Ramos (cell line): Measurements from ENCODE around the gene FAM3D.
"Not testable (repeated sequence)": the region's sequence is repeated elsewhere in the genome, so short reads cannot be mapped to it uniquely, and the experiment has no call there.

Experiments used
- in situ Hi-C: fragments of 300-500 bp; cut with MboI; formaldehyde crosslinking; loops from one replicate; pipeline ENCODE4 v1.14.3; 2022; ENCODE audit warnings: low sequenced_read_pairs; ENCODE audit not compliant: unreplicated experiment

The FAM3D gene

DNA sequence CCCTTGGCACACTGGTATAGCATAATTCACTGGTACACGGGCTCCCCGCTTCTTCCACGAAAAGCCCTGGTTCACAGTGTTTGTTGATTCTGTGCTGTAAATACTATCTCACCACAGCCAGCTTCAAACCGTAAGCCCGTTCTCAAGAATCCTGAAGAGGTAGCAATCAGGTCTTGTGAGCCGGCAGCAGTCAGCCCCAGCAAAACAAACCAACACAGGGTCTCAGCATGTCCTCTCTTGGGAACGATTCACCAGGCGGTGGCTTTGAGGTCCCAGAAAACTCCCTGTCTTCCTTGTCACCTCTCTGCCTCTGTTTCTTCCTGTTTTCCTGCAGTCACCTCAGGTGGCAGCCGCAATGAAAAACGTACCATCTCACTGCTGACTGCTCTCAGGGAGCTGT lies 19.1 kb upstream of the FAM3D start:
- in situ Hi-C loops = no loop called here

GRCh38 chr3:58683466-58683865 lies 16.9 kb upstream of the FAM3D start:
- in situ Hi-C loops = no loop called here

DNA sequence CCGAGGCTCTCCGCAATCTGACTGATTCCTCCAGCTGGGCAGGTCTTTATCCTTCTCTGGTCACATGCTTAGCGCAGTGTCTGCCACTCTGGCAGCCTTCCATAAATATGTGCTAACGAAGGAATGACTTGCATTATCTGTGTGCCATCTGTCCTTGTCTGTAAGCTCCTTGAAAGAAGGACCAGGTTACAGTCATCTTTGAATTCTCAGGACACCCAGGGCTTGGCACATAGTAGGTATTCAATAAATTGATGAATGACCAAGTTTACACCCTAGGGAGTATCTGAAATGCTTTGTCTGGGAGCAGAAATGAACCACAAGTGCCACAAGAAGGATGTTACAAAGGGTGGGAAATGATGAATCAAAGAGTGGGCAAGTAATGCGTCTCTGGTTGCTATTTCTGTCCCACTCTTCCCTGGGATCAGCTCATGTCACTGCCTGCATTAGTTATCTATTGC lies 16.5 kb upstream of the FAM3D start:
- in situ Hi-C loops = no loop called here

GRCh38 chr3:58681863-58682262 lies 15.3 kb upstream of the FAM3D start:
- in situ Hi-C loops = no loop called here

GRCh38 chr3:58680879-58681525 lies 14.4 kb upstream of the FAM3D start:
- in situ Hi-C loops = no loop called here

DNA sequence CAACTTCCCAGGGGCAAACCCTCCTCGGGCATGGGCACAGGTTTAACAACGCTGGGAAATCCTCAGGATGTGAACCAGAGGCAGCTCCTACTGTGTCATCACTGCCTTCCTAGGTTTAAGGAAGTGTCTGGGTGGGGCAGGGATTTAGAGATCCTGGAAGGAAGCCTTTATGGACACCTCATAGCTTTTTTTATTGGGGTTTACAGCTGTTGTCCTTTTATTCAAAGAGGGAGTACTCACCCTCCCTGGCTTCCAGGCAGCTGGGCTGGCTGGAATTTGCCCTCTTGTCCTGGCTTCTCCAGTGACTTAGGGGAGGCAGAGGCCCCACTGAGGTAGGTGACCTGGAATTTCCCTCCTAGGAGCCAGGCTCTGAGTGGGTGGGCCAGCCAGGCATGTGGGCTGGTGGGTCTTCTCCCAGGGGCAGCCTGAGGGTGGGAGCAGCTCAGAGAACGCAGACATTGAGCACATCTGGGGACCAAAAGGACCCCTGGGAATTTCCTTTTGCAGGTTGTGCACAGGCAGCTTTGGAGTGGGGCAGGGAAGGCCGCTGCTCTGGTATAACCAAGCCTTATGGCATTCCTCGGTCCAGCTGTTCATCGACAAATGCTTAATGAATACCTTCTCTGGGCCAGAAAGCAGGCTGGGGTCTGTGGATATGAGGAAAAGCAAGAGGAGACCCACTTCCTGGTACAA lies 13.5 kb upstream of the FAM3D start:
- in situ Hi-C loops = no loop called here

DNA sequence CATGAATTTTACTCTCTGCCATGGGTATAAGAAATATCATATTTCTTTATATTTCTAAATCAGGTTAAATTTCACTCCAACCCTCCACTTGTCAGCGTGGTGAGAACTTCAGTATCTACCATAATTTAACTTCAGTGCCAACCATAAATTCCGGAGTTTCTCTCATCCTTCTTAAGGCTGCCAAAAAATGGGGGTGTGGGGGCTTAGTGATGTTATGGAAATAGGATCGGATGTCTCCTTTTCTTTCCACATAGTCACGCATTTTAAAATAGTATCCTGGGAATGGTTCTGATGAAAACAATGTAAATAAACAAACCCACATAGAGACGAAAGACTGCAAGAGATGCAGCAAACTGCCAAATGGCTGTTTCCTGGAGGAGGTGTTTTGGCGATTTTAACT lies 12.9 kb upstream of the FAM3D start:
- in situ Hi-C loops = no loop called here

- in situ Hi-C loops = not testable (repeated sequence)
Measured at GRCh38 chr3:58678177-58678970, 11.8 kb upstream of the FAM3D start.

DNA sequence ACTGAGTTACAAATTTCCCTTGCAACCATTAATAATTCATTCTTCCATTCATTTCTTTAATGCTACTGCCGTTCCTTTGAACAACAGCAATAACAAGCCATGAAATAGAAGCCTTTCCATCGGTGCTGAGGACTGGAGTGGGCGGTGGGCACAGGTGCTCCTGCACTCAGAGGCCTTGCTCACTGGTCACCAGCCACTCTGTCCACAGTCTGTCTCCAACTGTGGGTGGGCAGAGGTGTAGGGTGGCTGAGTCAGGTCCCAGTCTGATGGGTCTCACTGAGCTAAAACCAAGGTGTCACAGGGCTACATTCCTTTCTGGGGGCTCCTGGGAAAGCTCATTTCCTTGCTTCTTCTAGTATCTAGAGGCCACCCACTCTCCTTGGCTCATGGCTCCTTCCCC lies 6.3 kb upstream of the FAM3D start:
- in situ Hi-C loops = no loop called here

GRCh38 chr3:58672451-58672850 lies 5.9 kb upstream of the FAM3D start:
- in situ Hi-C loops = no loop called here

DNA sequence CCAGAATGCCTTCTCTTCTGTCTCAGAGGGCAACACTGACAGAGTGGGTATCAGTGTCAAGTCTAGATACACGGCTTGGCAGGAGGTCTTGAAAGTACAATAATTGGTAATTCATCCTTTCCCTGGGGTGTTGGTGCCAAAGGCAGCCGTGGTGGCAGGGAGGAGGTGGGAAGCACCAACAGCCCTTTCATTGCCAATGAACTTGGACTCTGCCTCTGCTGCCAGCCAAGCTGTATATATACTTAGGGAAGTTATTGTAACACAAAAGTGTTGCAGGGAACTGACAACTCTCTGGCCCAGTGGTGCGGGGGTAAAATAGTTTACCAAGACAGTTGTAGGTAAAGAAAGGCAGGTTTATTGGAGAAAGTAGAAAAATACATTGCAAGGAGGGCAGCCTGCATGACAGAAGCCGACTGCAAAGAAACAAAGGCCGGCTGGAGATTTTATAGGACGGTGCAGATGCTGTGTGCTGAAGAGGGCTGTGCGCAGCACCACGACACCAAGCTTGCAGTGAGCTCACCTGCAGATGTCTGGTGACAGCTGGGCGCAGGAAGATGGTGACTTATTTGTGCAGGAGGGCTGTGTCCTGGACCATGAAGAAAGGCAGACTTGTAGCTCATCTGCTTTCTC lies 4.0 kb upstream of the FAM3D start:
- in situ Hi-C loops = no loop called here

DNA sequence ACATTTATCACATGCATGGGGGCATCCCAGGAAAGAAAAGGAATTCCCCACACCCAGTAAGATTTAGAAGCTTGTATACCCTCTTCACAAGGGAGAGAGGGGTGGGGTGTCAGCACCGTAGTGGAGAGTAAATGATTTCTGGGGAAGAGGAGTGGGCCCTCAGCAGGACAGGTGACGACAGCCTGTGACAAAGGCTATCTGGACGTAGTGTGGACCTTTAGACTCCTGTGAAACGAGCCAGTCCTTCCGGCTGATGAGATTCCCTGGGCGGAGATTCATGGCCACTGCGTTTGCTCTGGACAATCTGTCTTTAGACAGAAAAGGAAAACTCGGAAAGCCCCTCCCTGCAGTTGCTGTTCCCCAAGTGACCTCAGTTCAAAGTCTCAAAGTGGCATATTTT lies 1.7 kb upstream of the FAM3D start:
- in situ Hi-C loops = no loop called here

GRCh38 chr3:58667704-58668103 lies 1.1 kb upstream of the FAM3D start:
- in situ Hi-C loops = no loop called here

GRCh38 chr3:58667229-58667628 lies 655 bp upstream of the FAM3D start:
- in situ Hi-C loops = no loop called here

- in situ Hi-C loops = no loop called here
Measured at GRCh38 chr3:58665405-58665804, 1.2 kb downstream of the FAM3D start.

DNA sequence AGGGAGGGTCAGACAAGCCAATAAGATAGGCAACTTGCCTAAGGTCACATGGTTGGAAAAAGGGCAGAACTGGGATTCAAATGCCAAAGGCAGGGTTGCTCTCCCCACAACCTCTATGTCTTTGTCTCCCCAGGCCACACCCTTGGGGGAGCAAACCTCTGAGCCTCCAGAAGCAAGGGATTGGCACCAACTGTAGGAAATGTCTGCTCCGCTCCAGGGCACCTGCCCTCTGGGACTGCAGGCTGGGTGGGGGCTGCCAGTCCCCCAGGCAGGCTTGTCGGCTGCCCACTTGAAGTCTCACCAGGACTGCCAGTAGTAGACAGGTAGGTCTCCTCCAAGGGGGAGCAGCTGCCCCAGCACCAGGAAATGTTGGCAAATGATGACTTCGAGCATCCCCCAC lies 2.0 kb downstream of the FAM3D start:
- in situ Hi-C loops = no loop called here

DNA sequence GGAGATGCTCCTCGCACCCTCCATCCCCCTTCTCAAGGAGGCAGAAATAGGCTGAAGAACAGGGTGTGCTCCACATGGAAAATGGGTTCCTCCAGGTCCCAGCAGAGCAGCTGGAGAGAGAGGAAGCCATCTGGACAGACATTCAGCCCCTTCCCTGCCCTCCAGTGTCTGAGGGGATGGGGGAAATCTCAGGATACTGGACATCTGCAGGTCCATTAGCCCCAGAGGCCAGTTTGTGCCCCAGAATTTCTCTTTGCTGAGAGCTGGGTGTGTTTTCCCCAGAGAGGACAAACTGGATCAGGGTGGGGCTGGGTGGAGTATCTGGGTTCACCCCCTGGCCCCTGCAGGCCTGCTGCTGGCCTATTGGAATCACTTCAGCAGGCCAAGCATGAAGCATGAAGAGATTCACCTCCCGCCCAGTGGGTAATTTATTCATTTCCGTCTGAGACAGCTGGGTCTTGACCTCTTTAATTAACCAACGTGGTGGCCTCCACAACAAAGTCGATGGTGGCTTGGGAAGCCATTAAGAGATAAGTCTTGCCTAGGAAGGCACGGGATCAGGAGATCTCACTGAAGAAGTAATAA lies 4.6 kb downstream of the FAM3D start:
- in situ Hi-C loops = no loop called here

DNA sequence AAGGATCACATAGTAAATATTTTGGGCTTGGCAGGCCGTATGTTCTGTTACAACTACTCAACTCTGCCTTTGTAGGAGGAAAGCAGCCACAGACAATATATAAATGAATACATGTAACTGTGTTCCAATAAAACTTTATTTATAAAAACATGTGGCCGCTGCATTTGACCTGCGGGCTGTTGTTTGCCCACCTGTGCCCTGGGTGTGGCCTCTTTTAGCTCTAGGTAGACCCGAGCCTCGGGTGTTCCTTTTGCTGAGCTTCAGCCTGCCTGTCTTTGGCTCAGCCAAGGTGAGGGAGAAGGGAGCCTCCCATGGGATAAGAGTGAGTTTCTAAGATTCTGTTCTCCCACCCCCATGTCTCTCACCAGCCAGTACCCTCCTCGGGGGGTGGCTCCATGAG lies 5.6 kb downstream of the FAM3D start:
- in situ Hi-C loops = no loop called here

- in situ Hi-C loops = no loop called here
Measured at GRCh38 chr3:58659051-58659675, 7.4 kb downstream of the FAM3D start.

DNA sequence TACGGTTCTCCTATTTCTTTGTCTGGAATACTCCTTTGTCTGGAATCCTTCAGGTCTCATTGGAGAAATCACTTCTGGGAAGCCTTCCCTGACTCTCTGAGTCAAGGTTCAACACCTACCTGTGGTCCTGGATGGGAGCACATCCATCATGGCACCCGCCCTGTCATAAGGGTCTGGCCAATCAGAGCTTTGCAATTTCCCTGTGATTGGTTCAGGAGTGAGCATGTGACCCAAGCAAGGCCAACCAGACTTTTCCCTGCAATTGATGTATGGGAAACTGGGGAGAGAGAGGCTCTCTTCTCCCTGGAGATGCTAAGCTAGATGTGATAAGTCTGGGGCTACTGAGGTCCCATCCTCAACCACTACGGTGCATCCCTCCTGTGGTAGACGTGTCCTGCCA lies 8.1 kb downstream of the FAM3D start:
- in situ Hi-C loops = no loop called here
